Pancreas (tissue), 10 donors: ENCODE data around the gene BCAS3. TPM values are rescaled to one million over a fixed set of nuclear protein-coding genes. Genes with fewer than 3 reads are reported as not detected.
A peak's percentile ranks its signal among the peaks of the same experiment; 100 is the strongest.

Experiments used
- ATAC-seq, 4 donors: fragments of 200-7000 bp; cut with Tn5 transposase; one replicate each; pipeline versions ENCODE4 v1.8.0 to v1.9.1; 2020; ENCODE audit warnings: mild to moderate bottlenecking in 4 of 4, moderate library complexity in 4 of 4
- DNase-seq, 6 donors: peaks; one replicate each; pipeline ENCODE4 v3.0.0-alpha.2; 2020
- FAIRE-seq: peaks from 2 replicates; lab custom pipeline; 2012; peaks lifted over from hg19 to GRCh38; lab: Jason Lieb, UNC
- H3K27ac ChIP-seq, 4 donors: fragments of 200-600 bp; sonication (generic); 1 replicate in 3 of 4; 2 replicates in 1 of 4; pipeline versions ENCODE4 v1.5.0 to v1.8.0; 2020
- H3K27me3 ChIP-seq, 4 donors: fragments of 200-600 bp; one replicate each; pipeline ENCODE4 v1.8.0; 2021
- H3K36me3 ChIP-seq, 3 donors: fragments of 200-600 bp; sonication (generic) in 1 of 3; one replicate each; pipeline versions ENCODE4 v1.5.0 to v1.8.0; 2020 to 2021
- H3K4me1 ChIP-seq, 3 donors: fragments of 200-600 bp; one replicate each; pipeline ENCODE4 v1.8.0; 2021
- H3K4me3 ChIP-seq, 4 donors: fragments of 200-600 bp; sonication (generic) in 2 of 4; one replicate each; pipeline versions ENCODE4 v1.5.0 to v1.8.0; 2020 to 2021
- H3K9me3 ChIP-seq, 4 donors: fragments of 200-600 bp; one replicate each; pipeline ENCODE4 v1.8.0; 2021
- CTCF ChIP-seq, 4 donors: fragments of 200-600 bp; sonication (generic) in 3 of 4; IDR thresholded peaks; one replicate each; pipeline versions ENCODE4 v1.5.0 to v1.8.0; 2021; ENCODE audit warnings: antibody characterized with exemption in 4 of 4
- WGBS, 2 donors: extraction: QIAGEN DNeasy Blood & Tissue Kit; methylation state at CpG; one replicate each; pipeline ENCODE4 v1.1.7; 2013; 5-methylcytosine and 5-hydroxymethylcytosine counted together
- intact Hi-C, 3 donors: fragments of 100-400 bp; cut with DNase I; formaldehyde crosslinking; loops; one replicate each; pipeline versions ENCODE4 v1.11.1 to v1.14.2; 2022
- polyA plus RNA-seq, 2 donors: library from polyadenylated mRNA; stranded (reverse); fragments of 200-250 nt; gene quantifications; one replicate each; pipeline ENCODE4 v1.2.3, GENCODE V29; 2013
- total RNA-seq, 6 donors: library from RNA; stranded (reverse); fragmentation: NEBNext Ultra II Directional in 4 of 6; extraction: Animal tissue kit (Norgen Biotek cat#: 25700) in 4 of 6; gene quantifications; one replicate each; pipeline versions ENCODE4 v1.2.1 to v1.2.4, GENCODE V29; 2021 to 2023
- donor health status: healthy with polysubstance abuse.
- donor health status: DM: no; HTN: no; CAD: no; lungs with moderate emphysema.
- donor health status: DM: no; HTN: no; CAD: no.
- donor health status: control.
- donor health status: control.
- donor health status: Bipolar disorder and iron deficiency.
- donor health status: DM: yes; HTN: yes; CAD: no.
- donor health status: DM: no; HTN: no; CAD: no.
- donor health status: DM: no; HTN: no; CAD: no.
- donor health status: DM: yes; HTN: yes; CAD: no.

Gene BCAS3
- total and polyA plus RNA-seq, 8 donors: 4.6 to 27.7 (median 13.2) TPM

DNA sequence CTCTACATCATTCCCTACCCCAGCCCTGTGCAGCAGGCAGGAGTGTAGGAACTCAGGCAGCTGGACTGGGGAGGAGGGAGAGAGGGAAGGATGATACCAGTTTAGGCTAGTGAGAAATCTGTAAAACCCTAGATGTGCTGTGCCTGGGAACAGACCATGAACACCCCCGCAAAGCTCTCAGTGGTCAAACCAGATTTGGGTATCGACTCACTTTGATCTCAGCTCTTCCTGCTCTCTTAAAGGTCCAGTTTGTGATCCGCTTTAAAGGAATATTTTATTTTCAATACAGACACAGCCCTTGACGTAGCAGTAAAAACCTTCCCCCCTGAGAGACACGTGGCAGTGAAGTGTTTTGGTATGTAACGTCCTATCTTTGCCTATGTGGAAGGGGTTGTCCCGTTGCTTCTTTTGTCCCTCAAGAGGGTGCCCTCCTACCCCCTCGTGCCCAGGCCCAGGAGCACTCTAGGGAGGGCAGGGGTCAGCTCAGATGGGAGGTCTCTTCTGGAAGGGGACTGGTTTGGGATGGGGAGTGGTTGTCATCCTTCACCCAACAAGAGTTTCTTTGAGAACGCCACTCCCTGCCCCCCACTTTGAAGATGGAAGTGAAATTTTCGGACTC is 702.7 kb downstream of the BCAS3 start:
- FAIRE-seq: no peak
- WGBS, 2 donors: 89 to 91% methylated on average over 10 of the region's 10 CpGs
- H3K4me3 ChIP-seq: no peak overlapping the region
- intact Hi-C loops: loop anchor here in 1 of 3 donors (10.0 kb wide), 1 partner anchor 656 kb away; no protein-coding TSS in a partner anchor
- H3K4me1 ChIP-seq: no peaks in the 10 kb centered on the region
- H3K9me3 ChIP-seq: no peaks in the 10 kb centered on the region
- TF ChIP-seq CTCF (IDR thresholded peaks at IDR 0.05): no peak
- peak in 1 of 6 donors; percentile 29 for DNase-seq
- H3K27me3 ChIP-seq: no peaks in the 10 kb centered on the region
- H3K36me3 ChIP-seq: no peaks in the 10 kb centered on the region
- H3K27ac ChIP-seq: no peak overlapping the region
- no peak for ATAC-seq

GRCh38 chr17:61380836-61381525 is 703.3 kb downstream of the BCAS3 start:
- no peak for DNase-seq
- no peaks in the 10 kb centered on the region for H3K36me3 ChIP-seq
- no peak for ATAC-seq
- no peaks in the 10 kb centered on the region for H3K27me3 ChIP-seq
- FAIRE-seq: no peak
- no peak for TF ChIP-seq CTCF (IDR thresholded peaks at IDR 0.05)
- H3K27ac ChIP-seq: no peak overlapping the region
- WGBS, 2 donors: 89 to 92% methylated on average over 18 of the region's 18 CpGs
- no peaks in the 10 kb centered on the region for H3K4me1 ChIP-seq
- intact Hi-C loops: loop anchor here in 1 of 3 donors (10.0 kb wide), 1 partner anchor 656 kb away; no protein-coding TSS in a partner anchor
- H3K4me3 ChIP-seq: no peak overlapping the region
- no peaks in the 10 kb centered on the region for H3K9me3 ChIP-seq

GRCh38 chr17:61381537-61381936 is 703.9 kb downstream of the BCAS3 start:
- Histone ChIP-seq H3K4me3 (no peak overlapping the region), H3K4me1 (no peaks in the 10 kb centered on the region), H3K27me3 (no peaks in the 10 kb centered on the region), H3K36me3 (no peaks in the 10 kb centered on the region), H3K9me3 (no peaks in the 10 kb centered on the region), H3K27ac (no peak overlapping the region)
- no peak for TF ChIP-seq CTCF (IDR thresholded peaks at IDR 0.05)
- FAIRE-seq (no peak), DNase-seq (no peak), ATAC-seq (no peak)
- intact Hi-C loops: loop anchor here in 1 of 3 donors (10.0 kb wide), 1 partner anchor 657 kb away; no protein-coding TSS in a partner anchor
- 92 to 97% methylated on average over 5 of the region's 5 CpGs for WGBS, 2 donors

- Histone ChIP-seq H3K9me3 (no peaks in the 10 kb centered on the region), H3K4me1 (no peaks in the 10 kb centered on the region), H3K27ac (no peak overlapping the region), H3K4me3 (no peak overlapping the region), H3K27me3 (no peaks in the 10 kb centered on the region), H3K36me3 (no peaks in the 10 kb centered on the region)
- ATAC-seq: no peak
- 89 to 94% methylated on average over 16 of the region's 16 CpGs for WGBS, 2 donors
- intact Hi-C loops: loop anchor here in 1 of 3 donors (10.0 kb wide), 1 partner anchor 658 kb away; no protein-coding TSS in a partner anchor
- peak in 1 of 6 donors; percentile 21 for DNase-seq
- FAIRE-seq: no peak
- TF ChIP-seq CTCF (IDR thresholded peaks at IDR 0.05): no peak
Observed at GRCh38 chr17:61382796-61383688, 705.4 kb downstream of the BCAS3 start.
